ENCODE measurements around the gene MARCHF9. TPM values are rescaled to one million over a fixed set of nuclear protein-coding genes. Genes with fewer than 3 reads are reported as not detected.

The MARCHF9 gene
- total RNA-seq, 1 experiment from 2014 or later, result 18.9 TPM

DNA sequence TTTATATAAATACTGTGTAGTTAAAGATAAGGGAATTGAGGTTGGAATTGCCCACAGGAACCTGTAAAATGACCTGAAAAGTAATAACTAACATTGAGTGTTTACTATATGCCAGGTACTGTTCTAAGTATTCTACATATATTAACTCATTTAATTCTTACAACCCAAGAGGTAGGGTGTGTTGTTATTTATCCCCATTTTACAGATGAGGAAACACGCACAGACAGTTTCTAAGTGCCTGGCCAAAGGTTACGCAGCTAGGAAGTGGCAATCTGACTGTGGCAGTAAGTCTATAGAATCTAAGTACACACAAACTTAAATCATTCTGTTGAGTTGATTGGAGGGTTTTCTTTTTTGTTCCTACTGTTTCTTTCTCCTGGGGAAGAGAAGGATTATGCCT is 11.1 kb upstream of the MARCHF9 start:
- intact Hi-C loops (cut with micrococcal nuclease; ENCODE audit: unreplicated experiment), result loop anchor here (2.0 kb wide), 1 partner anchor 17 kb away; no protein-coding TSS in a partner anchor
- TF ChIP-seq EZH2 (IDR thresholded peaks at IDR 0.05; ENCODE audit: low read depth), result no peak
- TF ChIP-seq, protein P1, sequence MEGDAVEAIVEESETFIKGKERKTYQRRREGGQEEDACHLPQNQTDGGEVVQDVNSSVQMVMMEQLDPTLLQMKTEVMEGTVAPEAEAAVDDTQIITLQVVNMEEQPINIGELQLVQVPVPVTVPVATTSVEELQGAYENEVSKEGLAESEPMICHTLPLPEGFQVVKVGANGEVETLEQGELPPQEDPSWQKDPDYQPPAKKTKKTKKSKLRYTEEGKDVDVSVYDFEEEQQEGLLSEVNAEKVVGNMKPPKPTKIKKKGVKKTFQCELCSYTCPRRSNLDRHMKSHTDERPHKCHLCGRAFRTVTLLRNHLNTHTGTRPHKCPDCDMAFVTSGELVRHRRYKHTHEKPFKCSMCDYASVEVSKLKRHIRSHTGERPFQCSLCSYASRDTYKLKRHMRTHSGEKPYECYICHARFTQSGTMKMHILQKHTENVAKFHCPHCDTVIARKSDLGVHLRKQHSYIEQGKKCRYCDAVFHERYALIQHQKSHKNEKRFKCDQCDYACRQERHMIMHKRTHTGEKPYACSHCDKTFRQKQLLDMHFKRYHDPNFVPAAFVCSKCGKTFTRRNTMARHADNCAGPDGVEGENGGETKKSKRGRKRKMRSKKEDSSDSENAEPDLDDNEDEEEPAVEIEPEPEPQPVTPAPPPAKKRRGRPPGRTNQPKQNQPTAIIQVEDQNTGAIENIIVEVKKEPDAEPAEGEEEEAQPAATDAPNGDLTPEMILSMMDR (conservative IDR thresholded peaks at IDR 0.05), result no peak
- no peaks in the 10 kb centered on the region for H3K9me2 ChIP-seq (ENCODE audit: insufficient read depth)
- ChIA-PET POLR2A (ENCODE audit: unreplicated experiment) (interaction anchor here (0.6 kb wide), 1 partner anchor 206 kb away, joined by 8 read pairs; no protein-coding TSS in a partner anchor), CTCF (interaction anchor here (0.8 kb wide), 1 partner anchor 17 kb away, joined by 4 read pairs; no protein-coding TSS in a partner anchor)
- no peaks in the 10 kb centered on the region for H3K27me3 ChIP-seq (ENCODE audit: insufficient read depth, low read depth)
- H4K20me1 ChIP-seq (ENCODE audit: insufficient read depth), result no peaks in the 10 kb centered on the region
- peak overlapping the region; percentile 76 for H3K4me2 ChIP-seq
- H3K79me2 ChIP-seq (ENCODE audit: low read depth), result peaks cover 5% of the 10 kb centered on the region
- peak overlapping the region; percentile 75 for H2AFZ ChIP-seq
- no peaks in the 10 kb centered on the region for H3K9me3 ChIP-seq (ENCODE audit: insufficient read depth, low read depth)
- peak overlapping the region; percentile 75 for H3K4me3 ChIP-seq
- no peak for DNase-seq
- peaks cover 13% of the 10 kb centered on the region for H3K4me1 ChIP-seq (replicated peaks; ENCODE audit: insufficient read depth)
- peaks cover 32% of the 10 kb centered on the region for H3F3A ChIP-seq (ENCODE audit: insufficient read depth, low read depth)
- H3K27ac ChIP-seq, result peak overlapping the region; percentile 90; the same call in 1 of the 2 replicates
- H3K36me3 ChIP-seq (ENCODE audit: low read depth), result peaks cover 6% of the 10 kb centered on the region; the same call in 1 of the 2 replicates
- no TSS peak for BruUV-seq (replicated peaks)

DNA sequence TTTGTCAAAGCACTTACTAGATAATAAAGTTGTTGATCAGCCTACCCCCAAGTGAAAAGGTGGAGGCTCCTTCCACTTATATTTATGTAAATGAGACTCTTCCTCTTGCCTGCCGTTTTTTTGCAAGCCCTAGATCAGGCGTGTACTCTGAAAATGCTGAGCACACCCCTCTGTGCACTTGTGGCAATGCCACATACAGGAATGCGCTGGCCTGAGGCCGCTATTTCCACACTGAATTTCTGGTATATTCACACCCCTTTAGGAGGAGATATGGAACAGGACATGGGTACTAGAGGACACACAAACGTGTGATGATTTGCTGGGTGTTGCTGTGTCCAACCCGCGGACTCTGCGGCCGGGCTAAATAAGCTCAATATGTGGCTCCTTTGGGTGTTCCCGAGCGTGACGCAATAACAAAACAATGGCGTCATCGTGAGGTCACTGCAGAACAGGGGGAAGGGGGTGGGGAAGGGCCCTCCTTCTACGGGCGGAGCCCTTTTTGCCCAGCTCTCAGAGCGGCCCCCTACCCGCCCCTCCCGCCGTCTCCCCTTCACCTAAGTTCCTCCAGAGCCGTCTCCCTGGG is 10.6 kb upstream of the MARCHF9 start:
- ChIA-PET POLR2A (ENCODE audit: unreplicated experiment) (interaction anchor here (0.5 to 0.7 kb wide), 7 partner anchors 18 to 1747 kb away, joined by 3 to 15 read pairs (median 8); partner anchors contain the start of gene SUOX), CTCF (interaction anchor here (0.5 to 0.8 kb wide), 2 partner anchors 18 to 308 kb away, joined by 4 to 10 read pairs; no protein-coding TSS in a partner anchor)
- TF ChIP-seq, protein P1 (conservative IDR thresholded peaks at IDR 0.05), result no peak
- TF ChIP-seq EZH2 (IDR thresholded peaks at IDR 0.05; ENCODE audit: low read depth), result no peak
- peak overlapping the region; percentile 75 for H2AFZ ChIP-seq
- H3K9me2 ChIP-seq (ENCODE audit: insufficient read depth), result no peaks in the 10 kb centered on the region
- TSS peak; percentile 46 for BruUV-seq (replicated peaks)
- no peaks in the 10 kb centered on the region for H3K9me3 ChIP-seq (ENCODE audit: insufficient read depth, low read depth)
- no peaks in the 10 kb centered on the region for H4K20me1 ChIP-seq (ENCODE audit: insufficient read depth)
- peaks cover 36% of the 10 kb centered on the region for H3F3A ChIP-seq (ENCODE audit: insufficient read depth, low read depth)
- peak overlapping the region; percentile 90 for H3K27ac ChIP-seq
- H3K4me1 ChIP-seq (replicated peaks; ENCODE audit: insufficient read depth), result peaks cover 13% of the 10 kb centered on the region
- peaks cover 6% of the 10 kb centered on the region for H3K79me2 ChIP-seq (ENCODE audit: low read depth)
- intact Hi-C loops (cut with micrococcal nuclease; ENCODE audit: unreplicated experiment), result loop anchor here (2.0 kb wide), 1 partner anchor 17 kb away; no protein-coding TSS in a partner anchor
- peaks cover 9% of the 10 kb centered on the region; the same call in 1 of the 2 replicates for H3K36me3 ChIP-seq (ENCODE audit: low read depth)
- DNase-seq, result peak; percentile 65 to 72
- H3K27me3 ChIP-seq (ENCODE audit: insufficient read depth, low read depth), result no peaks in the 10 kb centered on the region
- H3K4me2 ChIP-seq, result peak overlapping the region; percentile 76
- H3K4me3 ChIP-seq, result peak overlapping the region; percentile 75

DNA sequence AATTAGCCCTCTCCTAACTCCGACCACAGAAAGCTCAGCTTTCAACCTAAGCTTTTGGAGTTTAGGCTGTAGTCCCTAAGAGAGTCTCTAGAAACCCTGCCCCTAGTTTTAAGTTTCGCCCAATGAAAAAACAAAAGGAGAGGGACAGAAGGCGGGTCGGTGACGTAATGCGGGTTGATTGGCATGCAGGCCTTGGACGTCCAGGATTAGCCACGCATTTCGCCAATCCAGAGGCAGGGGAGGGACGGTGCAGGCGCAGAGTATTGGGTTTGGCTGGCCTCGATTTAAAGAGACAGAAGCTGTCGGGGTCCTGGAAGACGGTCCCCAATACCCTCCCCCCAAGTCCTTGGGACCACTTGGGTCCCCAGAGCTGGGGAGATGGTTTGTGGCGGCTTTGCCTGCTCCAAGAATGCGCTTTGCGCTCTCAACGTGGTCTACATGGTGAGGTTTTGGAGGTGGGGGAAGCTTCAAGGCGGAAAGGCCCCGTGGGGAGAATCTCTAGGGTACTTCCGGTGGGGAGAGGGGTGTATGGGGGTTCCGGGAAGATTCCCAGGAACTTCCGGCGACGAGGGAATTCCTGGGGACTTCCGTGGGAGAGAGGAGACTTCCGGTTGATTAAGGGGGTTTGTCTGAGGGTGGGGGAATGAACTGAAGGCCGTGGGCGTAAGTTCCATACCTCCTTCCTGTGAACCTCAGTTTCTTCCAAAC is 10.0 kb upstream of the MARCHF9 start, which contains the start of gene TSPAN31:
Gene TSPAN31 (plus strand): TSS at position 263 of the 708 bp plus-strand sequence. CDS start 116 bp downstream, at position 379.
- H3K36me3 ChIP-seq (ENCODE audit: low read depth), result peaks cover 13% of the 10 kb centered on the region; the same call in 1 of the 2 replicates
- intact Hi-C loops (cut with micrococcal nuclease; ENCODE audit: unreplicated experiment), result loop anchor here (2.0 kb wide), 1 partner anchor 18 kb away; no protein-coding TSS in a partner anchor
- H3F3A ChIP-seq (ENCODE audit: insufficient read depth, low read depth), result peaks cover 39% of the 10 kb centered on the region
- H3K9me3 ChIP-seq (ENCODE audit: insufficient read depth, low read depth), result no peaks in the 10 kb centered on the region
- no peaks in the 10 kb centered on the region for H3K27me3 ChIP-seq (ENCODE audit: insufficient read depth, low read depth)
- peak within 1 kb of the TSS; percentile 75 for H3K4me3 ChIP-seq
- peak within 1 kb of the TSS; percentile 90 for H3K27ac ChIP-seq
- ChIA-PET POLR2A (ENCODE audit: unreplicated experiment) (interaction anchor here (0.5 to 0.7 kb wide), 6 partner anchors 19 to 1748 kb away, joined by 3 to 15 read pairs (median 8); partner anchors contain the start of gene SUOX), CTCF (interaction anchor here (0.5 to 0.8 kb wide), 2 partner anchors 19 to 309 kb away, joined by 4 to 10 read pairs; no protein-coding TSS in a partner anchor)
- peak within 1 kb of the TSS; percentile 83 for H2AFZ ChIP-seq
- peaks cover 13% of the 10 kb centered on the region for H3K4me1 ChIP-seq (replicated peaks; ENCODE audit: insufficient read depth)
- H3K9me2 ChIP-seq (ENCODE audit: insufficient read depth), result no peaks in the 10 kb centered on the region
- peak; percentile 93 to 94 for DNase-seq
- H3K79me2 ChIP-seq (ENCODE audit: low read depth), result peaks cover 11% of the 10 kb centered on the region
- no TSS peak for BruUV-seq (replicated peaks)
- peak within 1 kb of the TSS; percentile 76 for H3K4me2 ChIP-seq
- TF ChIP-seq, protein P1 (conservative IDR thresholded peaks at IDR 0.05), result no peak
- no peak for TF ChIP-seq EZH2 (IDR thresholded peaks at IDR 0.05; ENCODE audit: low read depth)
- H4K20me1 ChIP-seq (ENCODE audit: insufficient read depth), result no peaks in the 10 kb centered on the region
